ENCODE results near the gene UBE2E1. TPM values are rescaled to one million over a fixed set of nuclear protein-coding genes. Genes with fewer than 3 reads are reported as not detected.
"Not testable (repeated sequence)": the region's sequence is repeated elsewhere in the genome, so short reads cannot be mapped to it uniquely, and the experiment has no call there.

The UBE2E1 gene
- total and polyA plus RNA-seq, 2 experiments from 2014 or later, result 9.0 to 65.3 TPM

GRCh38 chr3:23916886-23917678, 111.3 kb downstream of the UBE2E1 start, which contains the start of the genes NKIRAS1 and RPL15:
Gene NKIRAS1 (minus strand): TSS chr3:23916990. CDS start chr3:23910904, 6,086 bp downstream.
Gene RPL15 (plus strand): TSS chr3:23917132. CDS start chr3:23917860, 728 bp downstream.
- Histone ChIP-seq H3K27me3 (replicated peaks; ENCODE audit: insufficient read depth) (no peaks in the 10 kb centered on the region), H3K79me2 (ENCODE audit: insufficient read depth) (peaks cover 72% of the 10 kb centered on the region), H3K4me2 (ENCODE audit: unreplicated experiment) (peak within 1 kb of the TSS; percentile 100), H3K9me3 (ENCODE audit: low read depth) (no peaks in the 10 kb centered on the region), H2AFZ (peak within 1 kb of the TSS; percentile 93), H3K9me2 (ENCODE audit: insufficient read depth) (no peaks in the 10 kb centered on the region), H3K27ac (peak within 1 kb of the TSS; percentile 80), H3K4me3 (peak within 1 kb of the TSS; percentile 95), H3K9ac (peak within 1 kb of the TSS; percentile 96), H4K20me1 (ENCODE audit: insufficient read depth) (peaks cover 17% of the 10 kb centered on the region), H3K4me1 (ENCODE audit: insufficient read depth) (peaks cover 32% of the 10 kb centered on the region), H3F3A (ENCODE audit: insufficient read depth) (peaks cover 59% of the 10 kb centered on the region), H3K36me3 (ENCODE audit: low read depth) (peaks cover 31% of the 10 kb centered on the region)
- in situ Hi-C loops (cut with MboI), result no loop called here
- DNase-seq, result peak; percentile 99
- WGBS, 2 experiments (ENCODE audit: low coverage in 1 of 2, low lambda C conversion rate in 2 of 2, missing lambda C conversion rate in 2 of 2), result 1% methylated on average over 58 to 64 of the region's 64 CpGs
- no peak for TF ChIP-seq EZH2phosphoT487 (IDR thresholded peaks at IDR 0.05; ENCODE audit: insufficient read depth, low read depth)
- no peak for TF ChIP-seq EZH2 (IDR thresholded peaks at IDR 0.05; ENCODE audit: insufficient read depth, poor library complexity, severe bottlenecking)

DNA sequence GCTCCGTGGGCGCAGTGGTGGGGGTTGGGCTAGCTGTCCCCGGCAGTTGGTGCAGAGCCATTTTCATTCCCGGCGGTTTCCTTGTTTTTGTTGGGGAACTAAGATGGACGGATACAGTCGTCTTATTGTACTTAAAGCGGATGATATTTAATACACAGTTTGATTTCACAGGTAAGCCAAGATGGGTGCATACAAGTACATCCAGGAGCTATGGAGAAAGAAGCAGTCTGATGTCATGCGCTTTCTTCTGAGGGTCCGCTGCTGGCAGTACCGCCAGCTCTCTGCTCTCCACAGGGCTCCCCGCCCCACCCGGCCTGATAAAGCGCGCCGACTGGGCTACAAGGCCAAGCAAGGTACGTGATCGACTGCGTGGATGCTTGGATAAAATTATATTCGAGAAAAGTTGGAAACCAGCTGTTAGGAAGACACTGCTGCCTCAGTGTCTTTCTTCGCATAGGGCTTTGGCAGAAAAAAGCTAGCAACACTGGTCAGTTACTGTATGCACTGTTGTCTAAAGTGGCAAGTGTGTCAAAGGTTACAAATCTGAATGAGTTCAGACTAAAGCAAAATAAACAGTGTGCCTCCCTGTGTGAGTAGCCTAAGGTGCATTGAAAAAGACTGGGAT, 112.0 kb downstream of the UBE2E1 start:
- peaks cover 66% of the 10 kb centered on the region for H3F3A ChIP-seq (ENCODE audit: insufficient read depth)
- in situ Hi-C loops (cut with MboI); H3K9me3 ChIP-seq (ENCODE audit: low read depth); H2AFZ ChIP-seq; H3K27me3 ChIP-seq (replicated peaks; ENCODE audit: insufficient read depth); H3K9me2 ChIP-seq (ENCODE audit: insufficient read depth): not testable (repeated sequence)
- WGBS, 2 experiments (ENCODE audit: low coverage in 1 of 2, low lambda C conversion rate in 2 of 2, missing lambda C conversion rate in 2 of 2), result 1 to 2% methylated on average over 21 of the region's 21 CpGs
- peaks cover 17% of the 10 kb centered on the region for H4K20me1 ChIP-seq (ENCODE audit: insufficient read depth)
- H3K4me1 ChIP-seq (ENCODE audit: insufficient read depth), result peaks cover 32% of the 10 kb centered on the region
- H3K36me3 ChIP-seq (ENCODE audit: low read depth), result peaks cover 31% of the 10 kb centered on the region
- H3K4me3 ChIP-seq, result peak overlapping the region; percentile 95
- peak overlapping the region; percentile 80 for H3K27ac ChIP-seq
- peaks cover 65% of the 10 kb centered on the region for H3K79me2 ChIP-seq (ENCODE audit: insufficient read depth)
- peak; percentile 7 for DNase-seq
- peak overlapping the region; percentile 96 for H3K9ac ChIP-seq
- peak overlapping the region; percentile 100 for H3K4me2 ChIP-seq (ENCODE audit: unreplicated experiment)

GRCh38 chr3:23918331-23918730, 112.6 kb downstream of the UBE2E1 start:
- Histone ChIP-seq H3K79me2 (ENCODE audit: insufficient read depth) (peaks cover 59% of the 10 kb centered on the region), H3K27ac (peak overlapping the region; percentile 80)
- not testable (repeated sequence) for H3K27me3 ChIP-seq (replicated peaks; ENCODE audit: insufficient read depth)

GRCh38 chr3:23919628-23920027, 113.9 kb downstream of the UBE2E1 start:
- H3K9me2 ChIP-seq (ENCODE audit: insufficient read depth), result no peaks in the 10 kb centered on the region
- H3K36me3 ChIP-seq (ENCODE audit: low read depth), result peaks cover 31% of the 10 kb centered on the region
- in situ Hi-C loops (cut with MboI), result no loop called here
- peak overlapping the region; percentile 95 for H3K4me3 ChIP-seq
- H3K27me3 ChIP-seq (replicated peaks; ENCODE audit: insufficient read depth), result no peaks in the 10 kb centered on the region
- no peak overlapping the region for H3K9ac ChIP-seq
- TF ChIP-seq EZH2 (IDR thresholded peaks at IDR 0.05; ENCODE audit: insufficient read depth, poor library complexity, severe bottlenecking), result no peak
- peaks cover 17% of the 10 kb centered on the region for H4K20me1 ChIP-seq (ENCODE audit: insufficient read depth)
- WGBS, 2 experiments (ENCODE audit: low coverage in 1 of 2, low lambda C conversion rate in 2 of 2, missing lambda C conversion rate in 2 of 2), result 95 to 100% methylated on average over 2 of the region's 2 CpGs
- peaks cover 68% of the 10 kb centered on the region for H3F3A ChIP-seq (ENCODE audit: insufficient read depth)
- H3K4me1 ChIP-seq (ENCODE audit: insufficient read depth), result peaks cover 26% of the 10 kb centered on the region
- H3K27ac ChIP-seq, result no peak overlapping the region
- H3K79me2 ChIP-seq (ENCODE audit: insufficient read depth), result peaks cover 46% of the 10 kb centered on the region
- no peaks in the 10 kb centered on the region for H3K9me3 ChIP-seq (ENCODE audit: low read depth)
- DNase-seq, result no peak
- peak overlapping the region; percentile 23 for H3K4me2 ChIP-seq (ENCODE audit: unreplicated experiment)
- no peak overlapping the region for H2AFZ ChIP-seq

More at GRCh38 chr3:23918331-23918730, 112.6 kb downstream of the UBE2E1 start:
- Histone ChIP-seq H3K4me3 (peak overlapping the region; percentile 95), H3F3A (ENCODE audit: insufficient read depth) (peaks cover 68% of the 10 kb centered on the region), H3K4me1 (ENCODE audit: insufficient read depth) (peaks cover 28% of the 10 kb centered on the region), H4K20me1 (ENCODE audit: insufficient read depth) (peaks cover 17% of the 10 kb centered on the region), H3K9ac (peak overlapping the region; percentile 96), H3K36me3 (ENCODE audit: low read depth) (peaks cover 31% of the 10 kb centered on the region), H3K4me2 (ENCODE audit: unreplicated experiment) (peak overlapping the region; percentile 100)
- WGBS, 2 experiments (ENCODE audit: low coverage in 1 of 2, low lambda C conversion rate in 2 of 2, missing lambda C conversion rate in 2 of 2), result 34 to 36% methylated on average over 12 of the region's 12 CpGs
- H3K9me2 ChIP-seq (ENCODE audit: insufficient read depth); H2AFZ ChIP-seq; in situ Hi-C loops (cut with MboI); H3K9me3 ChIP-seq (ENCODE audit: low read depth); DNase-seq: not testable (repeated sequence)

Data from GM23248 (cell line).